Measurements from ENCODE around the gene DIPK1A.

DNA sequence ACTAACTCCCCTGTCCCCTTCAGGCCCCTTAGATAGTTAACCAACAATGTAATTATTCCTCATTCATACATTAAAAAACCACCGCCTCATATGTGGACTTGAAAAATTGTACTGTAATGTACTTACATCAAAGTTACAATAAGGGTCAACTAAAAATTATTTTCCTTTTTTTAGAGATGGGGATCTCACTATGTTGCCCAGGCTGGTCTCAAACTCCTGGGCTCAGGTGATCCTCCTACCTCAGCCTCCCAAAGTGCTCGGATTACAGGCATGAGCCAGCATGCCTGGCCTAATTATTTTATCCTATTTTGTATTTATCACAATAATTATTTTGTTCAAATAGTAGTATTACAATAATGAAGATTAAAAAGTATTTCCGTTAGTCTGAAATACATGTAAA lies 116.8 kb downstream of the DIPK1A start:
- TF ChIP-seq, protein P1, sequence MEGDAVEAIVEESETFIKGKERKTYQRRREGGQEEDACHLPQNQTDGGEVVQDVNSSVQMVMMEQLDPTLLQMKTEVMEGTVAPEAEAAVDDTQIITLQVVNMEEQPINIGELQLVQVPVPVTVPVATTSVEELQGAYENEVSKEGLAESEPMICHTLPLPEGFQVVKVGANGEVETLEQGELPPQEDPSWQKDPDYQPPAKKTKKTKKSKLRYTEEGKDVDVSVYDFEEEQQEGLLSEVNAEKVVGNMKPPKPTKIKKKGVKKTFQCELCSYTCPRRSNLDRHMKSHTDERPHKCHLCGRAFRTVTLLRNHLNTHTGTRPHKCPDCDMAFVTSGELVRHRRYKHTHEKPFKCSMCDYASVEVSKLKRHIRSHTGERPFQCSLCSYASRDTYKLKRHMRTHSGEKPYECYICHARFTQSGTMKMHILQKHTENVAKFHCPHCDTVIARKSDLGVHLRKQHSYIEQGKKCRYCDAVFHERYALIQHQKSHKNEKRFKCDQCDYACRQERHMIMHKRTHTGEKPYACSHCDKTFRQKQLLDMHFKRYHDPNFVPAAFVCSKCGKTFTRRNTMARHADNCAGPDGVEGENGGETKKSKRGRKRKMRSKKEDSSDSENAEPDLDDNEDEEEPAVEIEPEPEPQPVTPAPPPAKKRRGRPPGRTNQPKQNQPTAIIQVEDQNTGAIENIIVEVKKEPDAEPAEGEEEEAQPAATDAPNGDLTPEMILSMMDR (IDR thresholded peaks at IDR 0.05) = no peak
- TF ChIP-seq POLR2A (IDR thresholded peaks at IDR 0.05) = no peak
